Fibroblast of skin of scalp (primary cell): ENCODE data around the gene FAM219A.
"Not testable (repeated sequence)": the region's sequence is repeated elsewhere in the genome, so short reads cannot be mapped to it uniquely, and the experiment has no call there.

Experiments
- DNase-seq: peaks from one replicate; pipeline ENCODE4 v3.0.0-alpha.2; 2013

FAM219A gene

GRCh38 chr9:34482746-34483145 is 24.4 kb upstream of the FAM219A start:
- DNase-seq = not testable (repeated sequence)

DNA sequence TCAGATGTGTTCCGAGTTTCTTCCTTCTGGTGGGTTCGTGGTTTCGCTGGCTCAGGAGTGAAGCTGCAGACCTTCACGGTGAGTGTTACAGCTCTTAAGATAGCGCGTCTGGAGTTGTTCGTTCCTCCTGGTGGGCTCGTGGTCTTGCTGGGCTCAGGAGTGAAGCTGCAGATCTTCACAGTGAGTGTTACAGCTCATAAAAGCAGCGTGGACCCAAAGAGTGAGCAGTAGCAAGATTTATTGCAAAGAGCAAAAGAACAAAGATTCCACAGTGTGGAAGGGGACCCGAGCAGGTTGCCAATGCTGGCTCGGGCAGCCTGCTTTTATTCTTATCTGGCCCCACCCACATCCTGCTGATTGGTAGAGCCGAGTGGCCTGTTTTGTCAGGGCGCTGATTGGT is 23.2 kb upstream of the FAM219A start:
- DNase-seq = not testable (repeated sequence)

GRCh38 chr9:34479431-34479866 is 21.1 kb upstream of the FAM219A start:
- no peak for DNase-seq

- DNase-seq = no peak
Measured at GRCh38 chr9:34477541-34477940, 19.2 kb upstream of the FAM219A start.

DNA sequence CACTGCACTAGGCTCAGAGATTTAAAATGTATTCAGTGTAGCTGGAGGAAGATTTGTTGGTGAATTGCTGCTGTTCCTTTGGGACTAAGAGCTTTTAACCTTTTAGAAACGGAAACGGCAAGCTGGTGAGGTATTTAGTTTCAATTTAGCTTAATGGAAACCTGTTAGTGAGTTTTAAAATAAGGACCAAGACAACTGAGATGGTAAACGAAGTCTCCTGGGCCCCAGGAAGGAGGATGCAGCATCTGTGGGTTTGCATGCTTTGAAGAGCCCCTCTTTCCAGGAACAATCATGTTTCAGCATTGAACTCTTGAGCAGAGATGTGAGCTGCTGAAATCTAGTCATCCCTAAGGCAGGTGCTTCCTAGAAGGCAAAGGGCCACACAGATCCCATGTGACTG is 16.7 kb upstream of the FAM219A start:
- DNase-seq = no peak

- no peak for DNase-seq
Measured at GRCh38 chr9:34465468-34465867, 7.1 kb upstream of the FAM219A start.

GRCh38 chr9:34464571-34464970 is 6.2 kb upstream of the FAM219A start:
- DNase-seq = no peak

DNA sequence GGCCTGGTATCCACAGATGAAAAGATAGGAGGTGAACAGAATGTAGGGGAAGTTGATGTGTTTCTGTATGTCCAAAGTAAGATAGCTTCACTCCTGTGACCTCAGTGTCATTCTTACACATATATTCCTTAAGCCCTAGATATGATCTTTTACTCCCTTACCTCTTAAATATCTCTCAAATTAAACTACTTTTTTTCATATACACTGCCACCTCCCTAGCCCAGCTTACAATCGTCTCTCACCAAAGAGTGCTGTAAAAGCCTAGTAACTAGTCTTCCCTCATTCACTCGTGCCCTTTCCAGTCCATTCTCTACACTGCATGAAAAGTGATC is 5.5 kb upstream of the FAM219A start:
- no peak for DNase-seq

GRCh38 chr9:34463098-34463900 is 4.9 kb upstream of the FAM219A start:
- DNase-seq = peak; percentile 41

GRCh38 chr9:34459941-34460340 is 1.6 kb upstream of the FAM219A start:
- no peak for DNase-seq

GRCh38 chr9:34459356-34459755 is 986 bp upstream of the FAM219A start:
- DNase-seq = no peak

DNA sequence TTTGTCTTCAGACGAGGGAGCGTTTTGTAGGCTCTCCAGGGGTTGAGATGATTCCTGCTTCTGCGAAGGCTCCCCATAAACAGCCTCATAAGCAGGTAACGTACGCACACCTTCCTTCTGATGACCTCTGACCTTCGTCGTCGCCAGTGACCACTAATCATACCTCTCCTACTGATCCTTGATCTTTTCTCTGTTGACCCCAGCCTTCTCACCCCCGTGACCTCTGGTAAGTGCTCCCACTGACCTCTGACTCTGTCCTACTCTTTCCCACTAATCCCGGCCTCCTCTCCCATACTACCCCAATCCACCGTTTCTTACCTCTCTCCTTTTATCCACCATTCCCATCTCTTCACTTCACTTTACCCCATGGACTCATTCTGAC is 580 bp upstream of the FAM219A start:
- no peak for DNase-seq

GRCh38 chr9:34457266-34458012 is 931 bp downstream of the FAM219A start:
- peak; percentile 83 for DNase-seq

DNA sequence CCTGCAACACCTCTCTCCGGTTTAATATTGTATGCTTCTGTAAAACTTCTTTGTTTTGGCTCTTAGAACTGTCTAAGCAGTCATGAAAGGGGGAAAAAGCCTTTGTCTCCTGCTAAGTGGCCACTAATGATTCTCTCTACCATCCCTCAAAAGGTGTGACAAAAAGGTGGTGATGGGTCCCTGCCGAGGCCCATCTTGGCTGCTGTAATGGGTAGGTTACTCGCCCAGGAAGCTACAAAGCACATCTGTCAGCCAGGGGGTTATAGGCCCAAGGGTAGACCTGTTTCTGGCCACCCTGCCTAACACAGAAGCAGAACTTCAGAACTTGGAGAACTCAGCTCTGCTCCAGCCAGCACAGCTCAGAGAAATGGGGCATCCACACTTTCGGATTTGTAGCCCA is 1.6 kb downstream of the FAM219A start:
- DNase-seq = no peak

DNA sequence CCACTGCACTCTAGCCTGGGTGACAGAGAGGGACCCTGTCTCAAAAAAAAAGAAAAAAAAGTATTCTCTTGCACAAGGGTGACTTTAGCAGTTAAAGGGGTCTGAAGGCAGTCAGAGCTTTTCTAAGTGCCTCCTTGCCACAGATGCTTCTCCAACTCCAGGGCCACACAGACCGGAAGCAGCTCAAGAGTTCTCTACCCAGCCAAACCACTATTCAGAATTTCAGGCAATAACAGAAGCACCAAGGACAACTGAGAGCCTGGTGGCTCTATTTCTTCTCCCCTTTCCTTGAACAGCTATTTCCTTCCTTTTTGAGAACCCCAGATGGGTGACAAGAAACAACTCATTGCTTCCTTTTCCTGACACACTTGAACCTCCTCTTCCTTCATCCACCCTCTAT is 2.2 kb downstream of the FAM219A start:
- no peak for DNase-seq

- DNase-seq = peak; percentile 87
Measured at GRCh38 chr9:34454571-34455065, 3.8 kb downstream of the FAM219A start.

DNA sequence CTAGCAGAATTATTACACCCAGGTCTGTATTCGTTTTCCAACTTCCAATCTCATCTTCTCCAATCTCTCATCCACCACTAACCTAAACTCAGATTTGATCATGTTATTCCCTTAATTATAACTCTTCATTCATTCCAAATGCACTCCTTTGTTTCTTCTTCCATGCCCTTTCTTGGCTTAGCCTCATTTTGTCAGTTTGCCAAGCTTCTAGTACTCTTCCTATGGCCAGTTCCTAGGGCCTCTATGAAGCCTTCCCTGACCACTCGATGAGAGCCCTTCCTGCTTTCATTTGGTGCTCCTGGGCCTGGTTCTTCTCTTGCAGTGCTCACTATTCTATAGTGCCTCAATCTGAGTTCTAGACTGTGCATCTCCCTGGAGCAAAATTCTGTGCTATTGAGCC is 5.8 kb downstream of the FAM219A start:
- no peak for DNase-seq

DNA sequence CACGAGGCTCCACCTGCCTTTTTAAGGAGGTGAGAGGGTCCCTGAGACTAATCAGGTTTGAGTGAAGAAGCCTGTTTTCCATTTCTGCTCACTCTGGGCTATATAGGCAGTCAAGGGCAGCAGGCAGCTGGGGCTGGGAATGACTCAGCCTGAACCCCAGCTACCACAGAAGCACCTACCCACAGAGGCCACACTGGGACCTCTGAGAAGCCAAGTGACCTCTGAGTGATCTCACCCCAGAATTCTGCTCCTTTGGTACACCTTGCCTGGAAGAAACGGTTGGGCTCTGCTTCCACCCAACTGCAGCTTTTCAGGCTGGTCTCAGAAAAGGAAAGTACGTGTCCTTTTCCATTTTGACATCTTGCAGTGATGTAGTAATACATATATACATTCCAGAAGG is 6.8 kb downstream of the FAM219A start:
- no peak for DNase-seq

DNA sequence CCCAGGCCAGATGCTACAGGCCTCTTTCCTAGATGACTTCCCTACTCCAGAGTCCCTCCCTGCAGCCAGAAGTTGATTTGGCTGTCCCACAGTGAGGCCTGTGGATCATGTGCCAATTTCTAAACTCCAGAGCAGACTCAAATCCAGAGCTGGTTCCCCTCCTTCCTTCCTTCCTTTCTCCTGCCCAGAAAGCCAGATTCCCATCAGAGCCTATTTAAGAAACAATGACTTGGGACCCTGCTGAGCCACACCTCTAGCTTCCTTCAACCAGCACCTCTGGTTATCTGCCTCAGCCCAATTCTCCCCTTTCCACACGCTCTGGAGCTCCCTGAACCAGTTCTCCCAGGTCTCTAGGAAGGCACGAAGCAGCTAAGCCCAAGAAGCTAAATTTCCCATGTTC is 7.2 kb downstream of the FAM219A start:
- no peak for DNase-seq

GRCh38 chr9:34450644-34451043 is 7.7 kb downstream of the FAM219A start:
- no peak for DNase-seq

DNA sequence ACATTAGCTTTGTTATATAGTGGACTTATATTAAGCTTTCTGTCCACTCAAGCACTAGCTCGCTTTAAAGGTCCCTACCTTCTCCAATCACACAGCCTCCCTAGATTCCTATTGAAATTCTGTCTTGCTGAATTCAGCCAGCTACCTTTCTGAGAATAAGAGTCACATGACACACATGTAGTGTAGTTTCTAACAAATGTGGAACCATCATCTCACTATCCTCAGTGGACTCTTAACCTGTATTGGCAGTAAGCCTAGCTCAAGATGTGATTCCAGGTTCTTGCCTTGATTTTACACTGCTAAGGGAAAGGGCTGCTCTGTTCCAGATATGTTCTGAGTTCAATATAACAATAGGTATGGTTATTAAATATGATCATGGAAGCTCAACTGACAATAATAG is 11.4 kb downstream of the FAM219A start:
- DNase-seq = no peak

- peak; percentile 33 for DNase-seq
Measured at GRCh38 chr9:34446468-34446891, 11.9 kb downstream of the FAM219A start.

GRCh38 chr9:34443976-34444375 is 14.4 kb downstream of the FAM219A start:
- DNase-seq = peak; percentile 28

- no peak for DNase-seq
Measured at GRCh38 chr9:34443533-34443932, 14.8 kb downstream of the FAM219A start.
